ENCODE data around the gene C12orf56. TPM values are rescaled to one million over a fixed set of nuclear protein-coding genes. Genes with fewer than 3 reads are reported as not detected.
A peak's percentile ranks its signal among the peaks of the same experiment; 100 is the strongest.
"Not testable (repeated sequence)": the region's sequence is repeated elsewhere in the genome, so short reads cannot be mapped to it uniquely, and the experiment has no call there.

Gene C12orf56
- total RNA-seq, 1 experiment from 2014 or later, result not detected

DNA sequence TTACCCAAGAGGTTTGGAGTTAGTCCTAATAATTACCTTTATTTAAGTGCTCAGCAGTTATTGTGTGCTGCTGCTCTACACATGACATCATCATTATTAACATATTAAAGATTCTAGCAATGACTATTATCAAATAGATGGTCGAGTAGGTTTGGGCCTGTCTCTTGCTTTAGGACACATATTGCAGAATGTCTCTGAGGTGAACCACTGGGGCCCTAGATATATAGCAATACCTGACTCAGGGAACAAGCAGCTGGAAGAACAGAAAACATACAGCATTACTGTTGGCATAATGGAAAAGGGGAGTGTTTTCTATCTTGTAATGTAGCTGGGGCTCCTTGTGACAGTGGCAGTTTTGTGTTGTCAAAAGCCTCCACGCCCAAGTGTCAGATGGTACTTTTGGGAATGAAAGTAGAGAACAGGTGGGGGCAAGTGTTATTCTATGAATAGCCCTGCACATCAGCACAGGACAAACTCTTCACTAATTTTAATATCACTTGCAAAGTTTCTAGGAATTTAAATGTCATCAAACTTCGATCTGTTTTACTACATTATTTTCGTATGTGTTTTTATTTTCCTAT, 54.6 kb downstream of the C12orf56 start:
- BruUV-seq (replicated peaks), result no TSS peak
- H3K27ac Mint-ChIP-seq (ENCODE audit: low read depth, unreplicated experiment), result no peak overlapping the region
- no peaks in the 10 kb centered on the region for H3K36me3 Mint-ChIP-seq (ENCODE audit: insufficient read depth, unreplicated experiment)
- no peaks in the 10 kb centered on the region for H3K27me3 Mint-ChIP-seq (ENCODE audit: insufficient read depth, unreplicated experiment)
- TF ChIP-seq, protein P1, sequence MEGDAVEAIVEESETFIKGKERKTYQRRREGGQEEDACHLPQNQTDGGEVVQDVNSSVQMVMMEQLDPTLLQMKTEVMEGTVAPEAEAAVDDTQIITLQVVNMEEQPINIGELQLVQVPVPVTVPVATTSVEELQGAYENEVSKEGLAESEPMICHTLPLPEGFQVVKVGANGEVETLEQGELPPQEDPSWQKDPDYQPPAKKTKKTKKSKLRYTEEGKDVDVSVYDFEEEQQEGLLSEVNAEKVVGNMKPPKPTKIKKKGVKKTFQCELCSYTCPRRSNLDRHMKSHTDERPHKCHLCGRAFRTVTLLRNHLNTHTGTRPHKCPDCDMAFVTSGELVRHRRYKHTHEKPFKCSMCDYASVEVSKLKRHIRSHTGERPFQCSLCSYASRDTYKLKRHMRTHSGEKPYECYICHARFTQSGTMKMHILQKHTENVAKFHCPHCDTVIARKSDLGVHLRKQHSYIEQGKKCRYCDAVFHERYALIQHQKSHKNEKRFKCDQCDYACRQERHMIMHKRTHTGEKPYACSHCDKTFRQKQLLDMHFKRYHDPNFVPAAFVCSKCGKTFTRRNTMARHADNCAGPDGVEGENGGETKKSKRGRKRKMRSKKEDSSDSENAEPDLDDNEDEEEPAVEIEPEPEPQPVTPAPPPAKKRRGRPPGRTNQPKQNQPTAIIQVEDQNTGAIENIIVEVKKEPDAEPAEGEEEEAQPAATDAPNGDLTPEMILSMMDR (IDR thresholded peaks at IDR 0.05; ENCODE audit: unreplicated experiment), result no peak
- H3K9me3 Mint-ChIP-seq (ENCODE audit: unreplicated experiment), result no peaks in the 10 kb centered on the region
- no peak overlapping the region for H3K4me3 Mint-ChIP-seq (ENCODE audit: unreplicated experiment)
- POLR2A ChIA-PET, result no interaction called here
- CTCF ChIA-PET, result interaction anchor here (1.3 kb wide), 1 partner anchor 20 kb away, joined by 4 read pairs; no protein-coding TSS in a partner anchor
- peaks cover 5% of the 10 kb centered on the region for H3K4me1 Mint-ChIP-seq (ENCODE audit: insufficient read depth, unreplicated experiment)
- intact Hi-C loops (cut with micrococcal nuclease), result no loop called here
- no peak for DNase-seq (ENCODE audit: unreplicated experiment)

GRCh38 chr12:64332938-64333337, 57.6 kb downstream of the C12orf56 start:
- intact Hi-C loops (cut with micrococcal nuclease), result no loop called here
- H3K4me1 Mint-ChIP-seq (ENCODE audit: insufficient read depth, unreplicated experiment), result peaks cover 5% of the 10 kb centered on the region
- no peak overlapping the region for H3K27ac Mint-ChIP-seq (ENCODE audit: low read depth, unreplicated experiment)
- no TSS peak for BruUV-seq (replicated peaks)
- no peaks in the 10 kb centered on the region for H3K9me3 Mint-ChIP-seq (ENCODE audit: unreplicated experiment)
- H3K36me3 Mint-ChIP-seq (ENCODE audit: insufficient read depth, unreplicated experiment), result no peaks in the 10 kb centered on the region
- no peaks in the 10 kb centered on the region for H3K27me3 Mint-ChIP-seq (ENCODE audit: insufficient read depth, unreplicated experiment)
- CTCF ChIA-PET, result interaction anchor here (0.8 kb wide), 1 partner anchor 10 kb away, joined by 3 read pairs; no protein-coding TSS in a partner anchor
- TF ChIP-seq, protein P1 (IDR thresholded peaks at IDR 0.05; ENCODE audit: unreplicated experiment), result no peak
- DNase-seq (ENCODE audit: unreplicated experiment), result peak; percentile 47
- POLR2A ChIA-PET, result no interaction called here
- H3K4me3 Mint-ChIP-seq (ENCODE audit: unreplicated experiment), result no peak overlapping the region

DNA sequence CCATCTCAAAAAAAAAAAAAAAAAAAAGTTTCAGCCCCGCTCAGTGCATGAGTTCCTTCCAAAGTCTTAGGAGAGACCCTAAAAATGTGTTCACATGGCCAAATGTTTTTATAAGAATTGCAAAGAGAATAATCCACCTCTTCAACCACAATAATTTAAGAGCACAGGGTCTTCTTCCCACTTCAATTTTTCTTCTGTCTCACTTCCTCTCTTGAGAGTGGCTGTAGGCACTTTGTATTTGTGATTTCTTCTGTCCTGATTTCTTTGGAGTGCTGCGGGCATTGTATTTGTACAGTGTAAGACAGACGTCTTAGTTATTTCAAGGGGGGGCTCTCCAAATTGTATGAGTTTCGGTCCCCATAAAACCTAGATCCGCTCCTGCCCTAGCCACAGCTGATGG, 58.3 kb downstream of the C12orf56 start:
- intact Hi-C loops (cut with micrococcal nuclease), result no loop called here
- no peaks in the 10 kb centered on the region for H3K27me3 Mint-ChIP-seq (ENCODE audit: insufficient read depth, unreplicated experiment)
- no peak overlapping the region for H3K27ac Mint-ChIP-seq (ENCODE audit: low read depth, unreplicated experiment)
- ChIA-PET CTCF (interaction anchor here (0.6 to 0.7 kb wide), 2 partner anchors 26 to 27 kb away, joined by 3 to 8 read pairs; no protein-coding TSS in a partner anchor), POLR2A (no interaction called here)
- TF ChIP-seq, protein P1 (IDR thresholded peaks at IDR 0.05; ENCODE audit: unreplicated experiment), result no peak
- H3K36me3 Mint-ChIP-seq (ENCODE audit: insufficient read depth, unreplicated experiment), result no peaks in the 10 kb centered on the region
- no peaks in the 10 kb centered on the region for H3K9me3 Mint-ChIP-seq (ENCODE audit: unreplicated experiment)
- H3K4me3 Mint-ChIP-seq (ENCODE audit: unreplicated experiment), result no peak overlapping the region
- DNase-seq (ENCODE audit: unreplicated experiment), result no peak
- peaks cover 5% of the 10 kb centered on the region for H3K4me1 Mint-ChIP-seq (ENCODE audit: insufficient read depth, unreplicated experiment)
- no TSS peak for BruUV-seq (replicated peaks)

DNA sequence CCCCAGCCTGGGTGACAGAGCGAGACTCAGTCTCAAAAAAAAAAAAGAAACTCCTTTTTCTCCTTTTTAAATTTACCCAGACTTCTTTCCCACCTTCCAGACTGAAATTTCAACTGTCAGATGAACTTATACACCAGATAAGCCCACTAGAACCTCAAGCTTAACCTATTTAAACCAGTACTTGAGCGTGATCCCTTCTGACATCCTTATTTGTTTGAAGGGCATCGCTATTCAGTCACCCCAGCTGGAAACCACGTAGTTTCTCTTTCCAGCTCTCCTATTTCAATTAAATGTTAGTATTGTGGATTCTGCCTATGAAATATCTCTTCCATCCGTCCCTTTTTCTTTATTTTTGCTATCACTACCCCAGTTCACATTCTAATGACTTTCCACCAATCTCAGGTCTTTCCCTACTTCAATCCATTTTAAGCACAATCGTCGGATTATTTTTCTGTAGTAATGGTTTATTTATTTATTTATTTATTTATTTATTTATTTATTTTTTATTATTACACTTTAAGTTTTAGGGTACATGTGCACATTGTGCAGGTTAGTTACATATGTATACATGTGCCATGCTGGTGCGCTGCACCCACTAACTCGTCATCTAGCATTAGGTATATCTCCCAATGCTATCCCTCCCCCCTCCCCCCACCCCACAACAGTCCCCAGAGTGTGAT, 61.4 kb downstream of the C12orf56 start:
- H3K4me3 Mint-ChIP-seq (ENCODE audit: unreplicated experiment); H3K4me1 Mint-ChIP-seq (ENCODE audit: insufficient read depth, unreplicated experiment); intact Hi-C loops (cut with micrococcal nuclease); POLR2A ChIA-PET; BruUV-seq (replicated peaks); H3K27ac Mint-ChIP-seq (ENCODE audit: low read depth, unreplicated experiment); H3K36me3 Mint-ChIP-seq (ENCODE audit: insufficient read depth, unreplicated experiment); H3K9me3 Mint-ChIP-seq (ENCODE audit: unreplicated experiment); CTCF ChIA-PET; DNase-seq (ENCODE audit: unreplicated experiment); H3K27me3 Mint-ChIP-seq (ENCODE audit: insufficient read depth, unreplicated experiment): not testable (repeated sequence)

Measured in MCF 10A (cell line).